Lung (tissue), 12 donors: ENCODE measurements around the gene WSCD2. TPM values are rescaled to one million over a fixed set of nuclear protein-coding genes. Genes with fewer than 3 reads are reported as not detected.

Experiments used
- ATAC-seq: fragments of 200-7000 bp; cut with Tn5 transposase; one replicate; pipeline ENCODE4 v1.9.1; 2020; ENCODE audit warnings: moderate number of reproducible peaks; ENCODE audit not compliant: insufficient read depth, low FRiP score
- DNase-seq, 3 donors: peaks; one replicate each; pipeline ENCODE4 v3.0.0-alpha.2; 2013 to 2017
- H3K27ac ChIP-seq, 2 donors: one replicate each; pipeline ENCODE4 v1.5.1; 2013; ENCODE audit warnings: mild to moderate bottlenecking in 2 of 2, moderate library complexity in 2 of 2, control low read depth in 1 of 2, inconsistent platforms in 1 of 2, low read depth in 1 of 2, low read length in 1 of 2
- H3K27me3 ChIP-seq, 3 donors: one replicate each; pipeline ENCODE4 v1.5.1; 2013; ENCODE audit warnings: low read length in 2 of 3; ENCODE audit not compliant: control insufficient read depth in 3 of 3, insufficient read depth in 3 of 3
- H3K36me3 ChIP-seq, 4 donors: one replicate each; pipeline ENCODE4 v1.5.1; 2013; ENCODE audit warnings: low read length in 4 of 4, mild to moderate bottlenecking in 1 of 4, moderate library complexity in 1 of 4; ENCODE audit not compliant: control insufficient read depth in 4 of 4, insufficient read depth in 4 of 4
- H3K4me1 ChIP-seq, 5 donors: one replicate each; pipeline ENCODE4 v1.5.1; 2013; ENCODE audit warnings: low read length in 5 of 5, mild to moderate bottlenecking in 2 of 5, moderate library complexity in 1 of 5; ENCODE audit not compliant: control insufficient read depth in 5 of 5, insufficient read depth in 5 of 5
- H3K4me3 ChIP-seq: one replicate; pipeline ENCODE4 v1.5.1; 2013; ENCODE audit warnings: mild to moderate bottlenecking, control low read depth, moderate library complexity
- H3K9ac ChIP-seq, 2 donors: one replicate each; pipeline ENCODE4 v1.5.1; 2013; ENCODE audit warnings: low read length in 2 of 2, control low read depth in 1 of 2; ENCODE audit not compliant: insufficient read depth in 1 of 2
- H3K9me3 ChIP-seq, 4 donors: one replicate each; pipeline ENCODE4 v1.5.1; 2013; ENCODE audit warnings: low read length in 3 of 4, mild to moderate bottlenecking in 1 of 4, moderate library complexity in 1 of 4; ENCODE audit not compliant: control insufficient read depth in 4 of 4, insufficient read depth in 3 of 4
- WGBS, 2 donors: extraction: QIAGEN DNeasy Blood & Tissue Kit; methylation state at CpG; one replicate each; pipeline ENCODE4 v1.1.7; 2013; 5-methylcytosine and 5-hydroxymethylcytosine counted together
- polyA plus RNA-seq, 2 donors: library from polyadenylated mRNA; stranded (reverse); fragments of 200-250 nt; gene quantifications; one replicate each; pipeline ENCODE4 v1.2.1, GENCODE V29; 2013
- total RNA-seq, 2 donors: library from RNA; depleted of rRNA in 1 of 2; stranded (reverse); fragments of >200 nt in 1 of 2; gene quantifications; one replicate each; pipeline ENCODE4 v1.2.1, GENCODE V29; 2014 to 2021
- TF ChIP-seq, protein P1 (sequence below): IDR thresholded peaks from 2 replicates; pipeline ENCODE4 v1.5.1; 2012; ENCODE audit warnings: mild to moderate bottlenecking; ENCODE audit errors: control extremely low read depth, extremely low read depth
- donor health status: control.
- donor health status: control.
- donor health status: Bipolar disorder and iron deficiency.
- donor health status: healthy.
- donor health status: DM: yes; HTN: yes; CAD: no.

WSCD2 gene
- total and polyA plus RNA-seq, 4 donors: 0.02 to 1.8 (median 0.40) TPM

DNA sequence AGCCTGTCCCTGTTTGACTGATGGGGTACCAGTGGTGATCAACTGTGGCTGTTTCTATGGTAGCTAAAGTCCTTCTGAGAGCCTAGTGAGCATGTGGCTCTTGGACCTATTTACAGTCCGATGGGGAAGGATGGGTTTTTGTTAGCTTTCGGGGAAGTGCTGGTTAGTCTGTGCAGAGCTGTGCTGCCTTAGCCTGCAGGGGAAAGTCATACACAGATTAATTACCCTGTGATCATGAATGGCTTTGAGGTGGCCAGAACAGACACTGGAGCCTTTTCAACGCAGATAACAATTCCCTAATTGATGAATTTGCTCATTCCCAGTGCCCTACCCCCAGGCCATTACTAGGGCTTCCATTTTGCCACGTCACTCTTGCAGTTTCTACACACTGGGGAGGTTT is 99.7 kb downstream of the WSCD2 start:
- no peak overlapping the region for H3K9ac ChIP-seq
- peaks cover 0 to 3% (median 0%) of the 10 kb centered on the region in 3 donors for H3K27me3 ChIP-seq
- no peak for ATAC-seq
- 68 to 70% methylated on average over 4 of the region's 4 CpGs for WGBS, 2 donors
- H3K4me1 ChIP-seq: no peaks in the 10 kb centered on the region
- H3K9me3 ChIP-seq: peaks cover 0 to 2% (median 0%) of the 10 kb centered on the region in 4 donors
- no peak overlapping the region for H3K4me3 ChIP-seq
- H3K36me3 ChIP-seq: no peaks in the 10 kb centered on the region
- DNase-seq: no peak
- TF ChIP-seq, protein P1, sequence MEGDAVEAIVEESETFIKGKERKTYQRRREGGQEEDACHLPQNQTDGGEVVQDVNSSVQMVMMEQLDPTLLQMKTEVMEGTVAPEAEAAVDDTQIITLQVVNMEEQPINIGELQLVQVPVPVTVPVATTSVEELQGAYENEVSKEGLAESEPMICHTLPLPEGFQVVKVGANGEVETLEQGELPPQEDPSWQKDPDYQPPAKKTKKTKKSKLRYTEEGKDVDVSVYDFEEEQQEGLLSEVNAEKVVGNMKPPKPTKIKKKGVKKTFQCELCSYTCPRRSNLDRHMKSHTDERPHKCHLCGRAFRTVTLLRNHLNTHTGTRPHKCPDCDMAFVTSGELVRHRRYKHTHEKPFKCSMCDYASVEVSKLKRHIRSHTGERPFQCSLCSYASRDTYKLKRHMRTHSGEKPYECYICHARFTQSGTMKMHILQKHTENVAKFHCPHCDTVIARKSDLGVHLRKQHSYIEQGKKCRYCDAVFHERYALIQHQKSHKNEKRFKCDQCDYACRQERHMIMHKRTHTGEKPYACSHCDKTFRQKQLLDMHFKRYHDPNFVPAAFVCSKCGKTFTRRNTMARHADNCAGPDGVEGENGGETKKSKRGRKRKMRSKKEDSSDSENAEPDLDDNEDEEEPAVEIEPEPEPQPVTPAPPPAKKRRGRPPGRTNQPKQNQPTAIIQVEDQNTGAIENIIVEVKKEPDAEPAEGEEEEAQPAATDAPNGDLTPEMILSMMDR: no peak
- H3K27ac ChIP-seq: no peak overlapping the region

DNA sequence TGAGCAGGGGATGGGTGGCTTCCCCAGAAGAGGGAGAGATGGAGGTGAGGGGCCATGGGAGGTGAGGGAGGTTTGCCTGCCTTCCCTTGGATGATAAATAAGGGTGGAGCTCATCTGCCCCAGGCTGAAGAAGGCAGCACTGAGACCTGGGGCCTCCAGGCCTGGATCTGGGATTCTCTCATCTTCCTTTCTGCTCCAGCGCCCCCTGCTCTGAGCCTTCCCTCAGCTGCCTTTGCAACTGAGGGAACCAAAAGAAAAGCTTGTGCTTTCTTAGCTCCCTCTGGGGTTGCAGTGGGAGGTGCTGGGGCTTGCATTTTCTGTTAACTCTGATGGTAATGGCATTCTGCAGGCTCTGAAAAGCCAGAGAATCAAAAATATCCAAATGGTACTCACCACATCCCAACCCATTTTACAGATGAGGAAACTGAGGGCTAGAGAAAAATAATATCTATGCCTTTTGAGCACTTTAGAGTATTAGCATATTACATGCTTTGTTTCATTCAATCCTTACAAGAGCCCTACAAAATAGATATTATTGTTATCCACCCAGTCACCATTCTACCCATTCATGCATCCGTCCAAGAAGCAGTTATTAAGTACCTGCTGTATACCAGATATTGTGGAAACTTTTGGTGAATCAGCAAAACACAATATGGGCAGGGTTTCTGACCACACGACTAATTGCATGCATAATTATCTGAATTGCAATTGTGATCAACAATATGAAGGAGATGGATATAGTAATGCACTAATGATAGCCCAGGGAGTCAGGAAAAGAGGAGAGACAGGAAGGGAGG is 102.2 kb downstream of the WSCD2 start:
- no peaks in the 10 kb centered on the region for H3K36me3 ChIP-seq
- TF ChIP-seq, protein P1: no peak
- DNase-seq (no peak), ATAC-seq (no peak)
- H3K27me3 ChIP-seq: peaks cover 0 to 3% (median 0%) of the 10 kb centered on the region in 3 donors
- H3K27ac ChIP-seq: no peak overlapping the region
- peaks cover 0 to 3% (median 0%) of the 10 kb centered on the region in 5 donors for H3K4me1 ChIP-seq
- H3K9me3 ChIP-seq: no peaks in the 10 kb centered on the region
- WGBS, 2 donors: 47 to 50% methylated on average over 3 of the region's 3 CpGs
- H3K9ac ChIP-seq: no peak overlapping the region
- H3K4me3 ChIP-seq: no peak overlapping the region

DNA sequence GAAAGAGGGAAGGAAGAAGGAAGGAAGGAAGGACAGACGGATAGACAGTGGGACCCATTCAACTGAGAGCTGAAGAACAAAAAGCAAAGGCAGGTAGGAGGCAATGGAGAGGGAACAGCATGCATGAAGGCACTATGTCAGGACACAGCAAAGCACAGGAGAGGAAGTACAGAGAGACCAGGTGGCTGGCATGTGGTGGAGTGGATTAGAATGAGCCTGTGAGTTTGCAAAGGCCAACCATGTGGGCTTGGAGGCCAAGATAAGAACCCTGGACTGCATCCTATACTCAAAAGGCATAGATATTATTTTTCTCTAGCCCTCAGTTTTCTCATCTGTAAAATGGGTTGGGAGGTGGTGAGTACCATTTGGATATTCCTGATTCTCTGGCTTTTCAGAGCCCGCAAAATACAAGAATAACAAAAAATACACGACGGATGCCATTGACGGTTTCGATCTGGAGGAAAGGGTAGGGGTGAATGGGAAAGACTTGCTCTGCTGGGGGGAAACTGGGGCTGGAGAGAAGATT is 102.9 kb downstream of the WSCD2 start:
- Histone ChIP-seq H3K9me3 (peaks cover 0 to 2% (median 0%) of the 10 kb centered on the region in 4 donors), H3K4me1 (peaks cover 0 to 3% (median 0%) of the 10 kb centered on the region in 5 donors), H3K27ac (no peak overlapping the region), H3K4me3 (no peak overlapping the region), H3K9ac (no peak overlapping the region), H3K27me3 (peaks cover 0 to 3% (median 0%) of the 10 kb centered on the region in 3 donors), H3K36me3 (no peaks in the 10 kb centered on the region)
- DNase-seq (no peak), ATAC-seq (no peak)
- TF ChIP-seq, protein P1: no peak
- 86 to 88% methylated on average over 6 of the region's 6 CpGs for WGBS, 2 donors
